GM12878 (cell line): ENCODE data around the gene CABLES1. TPM values are rescaled to one million over a fixed set of nuclear protein-coding genes. Genes with fewer than 3 reads are reported as not detected.

ENCODE experiments used
- ATAC-seq: fragments of 200-7000 bp; cut with Tn5 transposase; 3 replicates; pipeline ENCODE4 v1.9.1; 2020; ENCODE audit warnings: mild to moderate bottlenecking, moderate library complexity
- BruUV-seq: library from RNA; stranded (reverse); fragments of 400-500 nt; replicated peaks from 2 replicates; lab custom pipeline; 2021; lab: Mats Ljungman, UMichigan
- CTCF ChIA-PET: fragments of 300-600 bp; sonication (Branson Sonifier 250); formaldehyde crosslinking; extraction: SDS; loops from one replicate; lab custom pipeline; 2021; ENCODE audit warnings: inconsistent platforms; lab: Yijun Ruan, JAX
- POLR2A ChIA-PET: fragments of 350-600 bp; formaldehyde crosslinking; extraction: SDS; loops from one replicate; lab custom pipeline; 2021; ENCODE audit warnings: inconsistent platforms; lab: Charles Lee
- RAD21 ChIA-PET: fragments of 300-600 bp; sonication (Branson Sonifier 250); formaldehyde crosslinking; loops from one replicate; lab custom pipeline; 2023; ENCODE audit warnings: antibody characterized with exemption; ENCODE audit not compliant: unreplicated experiment; lab: Charles Lee
- SMC1A ChIA-PET: fragments of 300-600 bp; sonication (Branson Sonifier 250); formaldehyde crosslinking; loops from one replicate; lab custom pipeline; 2023; ENCODE audit not compliant: unreplicated experiment, uncharacterized antibody; lab: Charles Lee
- DNase-seq: peaks from one replicate; pipeline ENCODE4 v3.0.0-alpha.2; 2011; ENCODE audit warnings: low read depth, low spot score
- FAIRE-seq: peaks from 3 replicates; lab custom pipeline; 2011; peaks lifted over from hg19 to GRCh38; lab: Jason Lieb, UNC
- H2AFZ ChIP-seq: 2 replicates; pipeline ENCODE4 v1.6.0; 2011; ENCODE audit warnings: low read depth, low read length, control low read depth; ENCODE audit not compliant: control insufficient read depth
- H3K27ac ChIP-seq: 2 replicates; pipeline ENCODE4 v1.5.1; 2011; ENCODE audit warnings: control low read depth; ENCODE audit not compliant: control insufficient read depth, insufficient read depth
- H3K27me3 ChIP-seq, 2 experiments: replicated peaks in 1 of 2; 2 replicates each; pipeline versions ENCODE4 v1.6.0 to v1.6.1; 2011; ENCODE audit warnings: low read length in 1 of 2; ENCODE audit not compliant: control insufficient read depth in 2 of 2, insufficient read depth in 2 of 2
- H3K36me3 ChIP-seq, 2 experiments: 2 replicates each; pipeline ENCODE4 v1.5.1; 2011; ENCODE audit warnings: low read length in 1 of 2; ENCODE audit not compliant: control insufficient read depth in 2 of 2, insufficient read depth in 2 of 2
- H3K4me1 ChIP-seq: 2 replicates; pipeline ENCODE4 v1.6.1; 2011; ENCODE audit warnings: mild to moderate bottlenecking, low read length, moderate library complexity, mixed read lengths; ENCODE audit not compliant: control insufficient read depth, insufficient read depth
- H3K4me2 ChIP-seq: 2 replicates; pipeline ENCODE4 v1.6.0; 2011; ENCODE audit warnings: control low read depth; ENCODE audit not compliant: control insufficient read depth, insufficient read depth
- H3K4me3 ChIP-seq: fragments of 200-600 bp; sonication (generic); 2 replicates; pipeline ENCODE4 v1.5.1; 2016
- H3K79me2 ChIP-seq: 2 replicates; pipeline ENCODE4 v1.6.0; 2011; ENCODE audit warnings: low read length; ENCODE audit not compliant: control insufficient read depth, insufficient read depth
- H3K9ac ChIP-seq: 2 replicates; pipeline ENCODE4 v1.8.0; 2011; ENCODE audit warnings: low read length, control low read depth, mixed read lengths; ENCODE audit not compliant: control insufficient read depth, insufficient read depth
- H3K9me3 ChIP-seq: replicated peaks from 3 replicates; pipeline ENCODE4 v1.5.1; 2011; ENCODE audit warnings: mild to moderate bottlenecking, low read length; ENCODE audit not compliant: control insufficient read depth, insufficient read depth
- H4K20me1 ChIP-seq: 2 replicates; pipeline ENCODE4 v1.6.0; 2011; ENCODE audit not compliant: control insufficient read depth, insufficient read depth
- CEBPB ChIP-seq, 2 experiments: fragments of 150-350 bp in 1 of 2; IDR thresholded peaks; 2 replicates each; pipeline ENCODE4 v1.6.1; 2012 to 2014; ENCODE audit warnings: low read depth in 2 of 2, low read length in 2 of 2, borderline replicate concordance in 1 of 2, inconsistent platforms in 1 of 2
- CHD1 ChIP-seq: IDR thresholded peaks from 2 replicates; pipeline ENCODE4 v1.6.1; 2012; ENCODE audit warnings: low read depth, low read length, improper control_type of control experiment
- ESRRA ChIP-seq: IDR thresholded peaks from 2 replicates; pipeline ENCODE4 v1.6.1; 2012; ENCODE audit warnings: mild to moderate bottlenecking, low read length, improper control_type of control experiment
- EZH2 ChIP-seq: IDR thresholded peaks from 2 replicates; pipeline ENCODE4 v1.6.1; 2012; ENCODE audit warnings: low read depth, mild to moderate bottlenecking, control low read depth, inconsistent platforms, low read length, borderline replicate concordance; ENCODE audit not compliant: control insufficient read depth
- FOS ChIP-seq: IDR thresholded peaks from 3 replicates; pipeline ENCODE4 v1.6.1; 2011; ENCODE audit warnings: borderline replicate concordance; ENCODE audit not compliant: insufficient read length; ENCODE audit errors: extremely low read depth
- HDAC2 ChIP-seq: fragments of 200-600 bp; sonication (generic); IDR thresholded peaks from 2 replicates; pipeline ENCODE4 v1.6.1; 2017
- HDAC6 ChIP-seq: fragments of 200-600 bp; sonication (generic); IDR thresholded peaks from one replicate; pipeline ENCODE4 v1.8.0; 2017; ENCODE audit warnings: antibody characterized with exemption; ENCODE audit not compliant: unreplicated experiment
- MEF2A ChIP-seq: IDR thresholded peaks from 2 replicates; pipeline ENCODE4 v1.6.1; 2011; ENCODE audit warnings: low read depth, mild to moderate bottlenecking, low read length, moderate library complexity; ENCODE audit not compliant: insufficient read depth
- NFIC ChIP-seq: IDR thresholded peaks from 2 replicates; pipeline ENCODE4 v1.6.1; 2012; ENCODE audit warnings: low read depth, mild to moderate bottlenecking, inconsistent platforms, low read length, moderate library complexity
- NRF1 ChIP-seq: conservative IDR thresholded peaks from 2 replicates; pipeline ENCODE4 v1.6.1; 2011; ENCODE audit warnings: mild to moderate bottlenecking, low read depth, low read length, improper control_type of control experiment
- PML ChIP-seq: IDR thresholded peaks from 2 replicates; pipeline ENCODE4 v1.6.1; 2012; ENCODE audit warnings: low read length, inconsistent platforms
- RCOR1 ChIP-seq: conservative IDR thresholded peaks from 2 replicates; pipeline ENCODE4 v1.6.1; 2012; ENCODE audit warnings: low read depth, low read length, improper control_type of control experiment
- SMAD1 ChIP-seq: fragments of 450-650 bp; IDR thresholded peaks from 2 replicates; pipeline ENCODE4 v1.6.1; 2018; ENCODE audit warnings: mild to moderate bottlenecking, low read depth; ENCODE audit not compliant: partially characterized antibody
- SMAD5 ChIP-seq: IDR thresholded peaks from 2 replicates; pipeline ENCODE4 v1.6.1; 2016; ENCODE audit warnings: antibody characterized with exemption, low read depth
- SMC3 ChIP-seq: IDR thresholded peaks from 2 replicates; pipeline ENCODE4 v1.6.1; 2011; ENCODE audit warnings: low read length, improper control_type of control experiment, borderline replicate concordance
- SPI1 ChIP-seq: IDR thresholded peaks from 2 replicates; pipeline ENCODE4 v1.6.1; 2011; ENCODE audit warnings: low read depth, mild to moderate bottlenecking, low read length, moderate library complexity, borderline replicate concordance; ENCODE audit not compliant: insufficient read depth
- SREBF2 ChIP-seq: IDR thresholded peaks from 2 replicates; pipeline ENCODE4 v1.6.1; 2012; ENCODE audit warnings: mild to moderate bottlenecking, low read length
- ZNF217 ChIP-seq: fragments of 450-650 bp; IDR thresholded peaks from 2 replicates; pipeline ENCODE4 v1.6.1; 2017; ENCODE audit warnings: antibody characterized with exemption, mild to moderate bottlenecking
- WGBS: methylation state at CpG from one replicate; pipeline ENCODE4 v1.1.6; 2016; ENCODE audit warnings: low lambda C conversion rate; ENCODE audit not compliant: insufficient replicate concordance, insufficient coverage; ENCODE audit errors: missing lambda C conversion rate; 5-methylcytosine and 5-hydroxymethylcytosine counted together
- in situ Hi-C: fragments of 300-500 bp; cut with MboI; formaldehyde crosslinking; loops from 9 replicates; pipeline ENCODE4 v1.14.3; 2018; ENCODE audit warnings: mixed read lengths
- intact Hi-C: fragments of 100-400 bp; cut with micrococcal nuclease; formaldehyde crosslinking; loops from one replicate; pipeline ENCODE4 v1.14.2; 2022; ENCODE audit not compliant: unreplicated experiment
- polyA plus RNA-seq, 11 experiments: library from polyadenylated mRNA; depleted of rRNA in 4 of 11; unstranded in 6 of 11; stranded (reverse) in 5 of 11; fragments of >200 nt; fragmentation: Nextera tagmentation in 4 of 11; fragmentation: Illumina TruSeq in 1 of 11; extraction: Ambion mirVana in 4 of 11; extraction: Trizol in 1 of 11; gene quantifications; 1 replicate in 1 of 11; 2 replicates in 10 of 11; pipeline versions ENCODE4 v1.2.1 to v1.2.3, GENCODE V29; 2011 to 2016; ENCODE audit warnings: inconsistent platforms in 2 of 11, missing spikeins in 2 of 11, low read depth in 1 of 11
- total RNA-seq, 4 experiments: library from RNA; depleted of rRNA in 3 of 4; stranded (reverse); fragments of >200 nt in 3 of 4; fragmentation: Illumina TruSeq in 1 of 4; extraction: Trizol in 1 of 4; gene quantifications; 2 replicates each; pipeline versions ENCODE4 v1.2.1 to v1.2.3, GENCODE V29; 2013 to 2021
- TF ChIP-seq, protein P1 (sequence below): fragments of 450-650 bp; IDR thresholded peaks from 2 replicates; pipeline ENCODE4 v1.6.1; 2016; ENCODE audit warnings: mild to moderate bottlenecking

The CABLES1 gene
- total and polyA plus RNA-seq, 10 of the 15 experiments (the other 5 are each of a cell fraction or from before 2014, with no cell fraction given) = 2.9 to 27.2 (median 8.2) TPM

DNA sequence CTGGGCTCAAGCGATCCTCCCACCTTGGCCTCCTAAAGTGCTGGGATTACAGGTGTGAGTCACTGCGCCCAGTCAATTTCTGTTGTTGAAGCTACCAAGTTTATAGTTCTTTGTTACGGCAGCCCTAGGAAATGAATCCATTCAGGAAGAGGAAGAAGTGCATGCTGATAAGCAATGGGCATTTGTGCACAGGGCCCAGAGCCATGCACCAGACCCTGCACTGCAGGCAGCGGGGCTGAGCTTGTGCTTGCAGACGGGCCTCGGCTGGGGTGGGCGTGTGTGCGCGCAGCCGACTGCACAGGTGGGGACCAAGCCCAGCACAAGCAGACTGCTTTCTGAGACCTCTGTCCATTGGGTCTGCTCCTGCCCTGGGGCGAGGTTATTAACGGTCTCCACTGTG, 144.6 kb downstream of the CABLES1 start:
- Histone ChIP-seq H3K9ac (no peak overlapping the region), H3K79me2 (no peaks in the 10 kb centered on the region), H3K4me1 (no peaks in the 10 kb centered on the region), H3K9me3 (peaks cover 10% of the 10 kb centered on the region; the same call in 2 of the 3 replicates), H3K4me3 (no peak overlapping the region), H4K20me1 (no peaks in the 10 kb centered on the region), H3K27ac (no peak overlapping the region), H2AFZ (no peak overlapping the region), H3K36me3 (no peaks in the 10 kb centered on the region), H3K4me2 (no peak overlapping the region), H3K27me3 (no peaks in the 10 kb centered on the region)
- SMC1A ChIA-PET = interaction anchor here (0.6 to 1.8 kb wide), 3 partner anchors 11 to 682 kb away, joined by 3 to 6 read pairs (median 3); no protein-coding TSS in a partner anchor
- intact Hi-C loops (no loop called here), in situ Hi-C loops (no loop called here)
- WGBS = 98% methylated on average over 12 of the region's 12 CpGs
- no peak for FAIRE-seq
- DNase-seq = no peak
- TF ChIP-seq NFIC (no peak), CEBPB (IDR thresholded peaks at IDR 0.05; ENCODE audit: borderline replicate concordance in 1 of 2, low read depth in 2 of 2, low read length in 2 of 2) (no peak), CHD1 (no peak), EZH2 (no peak), NRF1 (no peak), ESRRA (no peak), PML (no peak), SREBF2 (no peak), MEF2A (no peak), SMAD1 (no peak), SPI1 (no peak), RCOR1 (no peak), FOS (no peak), SMAD5 (no peak), SMC3 (no peak), HDAC6 (no peak), ZNF217 (no peak), HDAC2 (no peak)
- TF ChIP-seq, protein P1, sequence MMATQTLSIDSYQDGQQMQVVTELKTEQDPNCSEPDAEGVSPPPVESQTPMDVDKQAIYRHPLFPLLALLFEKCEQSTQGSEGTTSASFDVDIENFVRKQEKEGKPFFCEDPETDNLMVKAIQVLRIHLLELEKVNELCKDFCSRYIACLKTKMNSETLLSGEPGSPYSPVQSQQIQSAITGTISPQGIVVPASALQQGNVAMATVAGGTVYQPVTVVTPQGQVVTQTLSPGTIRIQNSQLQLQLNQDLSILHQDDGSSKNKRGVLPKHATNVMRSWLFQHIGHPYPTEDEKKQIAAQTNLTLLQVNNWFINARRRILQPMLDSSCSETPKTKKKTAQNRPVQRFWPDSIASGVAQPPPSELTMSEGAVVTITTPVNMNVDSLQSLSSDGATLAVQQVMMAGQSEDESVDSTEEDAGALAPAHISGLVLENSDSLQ = no peak
- RAD21 ChIA-PET = no interaction called here
- no TSS peak for BruUV-seq
- POLR2A ChIA-PET = interaction anchor here (0.6 to 2.4 kb wide), 3 partner anchors 8 to 56 kb away, joined by 5 to 8 read pairs (median 5); no protein-coding TSS in a partner anchor
- no peak for ATAC-seq
- CTCF ChIA-PET = no interaction called here
